ENCODE data around the gene BRD7. TPM values are rescaled to one million over a fixed set of nuclear protein-coding genes. Genes with fewer than 3 reads are reported as not detected.

The BRD7 gene
- total and polyA plus RNA-seq, 2 of the 13 experiments (the other 11 are each of a cell fraction or from before 2014, with no cell fraction given), result 82.3 to 149 TPM

- TF ChIP-seq ZNF572 (CRISPR knock-in tag; IDR thresholded peaks at IDR 0.05), result no peak
- no peak for TF ChIP-seq ZBTB20 (CRISPR knock-in tag; IDR thresholded peaks at IDR 0.05; ENCODE audit: borderline replicate concordance, low read depth)
- TF ChIP-seq ZNF281 (CRISPR knock-in tag; IDR thresholded peaks at IDR 0.05; ENCODE audit: borderline replicate concordance), result peak; percentile 33; the same call in 1 of the 2 replicates
- TF ChIP-seq ZNF605 (CRISPR knock-in tag; IDR thresholded peaks at IDR 0.05), result no peak
- TF ChIP-seq STAG1 (CRISPR knock-in tag; IDR thresholded peaks at IDR 0.05), result peak; percentile 20; the same call in 1 of the 2 replicates
- TF ChIP-seq, protein P1, sequence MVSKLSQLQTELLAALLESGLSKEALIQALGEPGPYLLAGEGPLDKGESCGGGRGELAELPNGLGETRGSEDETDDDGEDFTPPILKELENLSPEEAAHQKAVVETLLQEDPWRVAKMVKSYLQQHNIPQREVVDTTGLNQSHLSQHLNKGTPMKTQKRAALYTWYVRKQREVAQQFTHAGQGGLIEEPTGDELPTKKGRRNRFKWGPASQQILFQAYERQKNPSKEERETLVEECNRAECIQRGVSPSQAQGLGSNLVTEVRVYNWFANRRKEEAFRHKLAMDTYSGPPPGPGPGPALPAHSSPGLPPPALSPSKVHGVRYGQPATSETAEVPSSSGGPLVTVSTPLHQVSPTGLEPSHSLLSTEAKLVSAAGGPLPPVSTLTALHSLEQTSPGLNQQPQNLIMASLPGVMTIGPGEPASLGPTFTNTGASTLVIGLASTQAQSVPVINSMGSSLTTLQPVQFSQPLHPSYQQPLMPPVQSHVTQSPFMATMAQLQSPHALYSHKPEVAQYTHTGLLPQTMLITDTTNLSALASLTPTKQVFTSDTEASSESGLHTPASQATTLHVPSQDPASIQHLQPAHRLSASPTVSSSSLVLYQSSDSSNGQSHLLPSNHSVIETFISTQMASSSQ (IDR thresholded peaks at IDR 0.05; ENCODE audit: low read depth), result no peak
- TF ChIP-seq, protein P1 (CRISPR knock-in tag; IDR thresholded peaks at IDR 0.05; ENCODE audit: borderline replicate concordance), result no peak
- peak; percentile 64 for TF ChIP-seq NCOA2 (CRISPR knock-in tag; IDR thresholded peaks at IDR 0.05)
- TF ChIP-seq HMG20B (CRISPR knock-in tag; conservative IDR thresholded peaks at IDR 0.05), result peak; percentile 46; the same call in 1 of the 2 replicates
- no peak for TF ChIP-seq TCF12 (IDR thresholded peaks at IDR 0.05)
- no peak for TF ChIP-seq TCF12 (CRISPR knock-in tag; IDR thresholded peaks at IDR 0.05)
- TF ChIP-seq SP5 (CRISPR knock-in tag; IDR thresholded peaks at IDR 0.05; ENCODE audit: borderline replicate concordance, low read depth), result no peak
- TF ChIP-seq ZSCAN20 (CRISPR knock-in tag; IDR thresholded peaks at IDR 0.05; ENCODE audit: borderline replicate concordance), result 0 out of 2 replicates have a peak, but pooled peaks have one; percentile 34
- TF ChIP-seq PAWR (CRISPR knock-in tag; IDR thresholded peaks at IDR 0.05; ENCODE audit: borderline replicate concordance), result no peak
- TF ChIP-seq ZNF263 (CRISPR knock-in tag; IDR thresholded peaks at IDR 0.05), result peak; percentile 88
- TF ChIP-seq, protein P2, sequence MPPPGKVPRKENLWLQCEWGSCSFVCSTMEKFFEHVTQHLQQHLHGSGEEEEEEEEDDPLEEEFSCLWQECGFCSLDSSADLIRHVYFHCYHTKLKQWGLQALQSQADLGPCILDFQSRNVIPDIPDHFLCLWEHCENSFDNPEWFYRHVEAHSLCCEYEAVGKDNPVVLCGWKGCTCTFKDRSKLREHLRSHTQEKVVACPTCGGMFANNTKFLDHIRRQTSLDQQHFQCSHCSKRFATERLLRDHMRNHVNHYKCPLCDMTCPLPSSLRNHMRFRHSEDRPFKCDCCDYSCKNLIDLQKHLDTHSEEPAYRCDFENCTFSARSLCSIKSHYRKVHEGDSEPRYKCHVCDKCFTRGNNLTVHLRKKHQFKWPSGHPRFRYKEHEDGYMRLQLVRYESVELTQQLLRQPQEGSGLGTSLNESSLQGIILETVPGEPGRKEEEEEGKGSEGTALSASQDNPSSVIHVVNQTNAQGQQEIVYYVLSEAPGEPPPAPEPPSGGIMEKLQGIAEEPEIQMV (CRISPR knock-in tag; IDR thresholded peaks at IDR 0.05; ENCODE audit: low read depth), result no peak
- 0 out of 2 replicates have a peak, but pooled peaks have one; percentile 24 for TF ChIP-seq ZNF256 (CRISPR knock-in tag; conservative IDR thresholded peaks at IDR 0.05)
- TF ChIP-seq ZNF292 (CRISPR knock-in tag; IDR thresholded peaks at IDR 0.05; ENCODE audit: borderline replicate concordance, low read depth), result 0 out of 2 replicates have a peak, but pooled peaks have one; percentile 36
- TF ChIP-seq DPF2 (CRISPR knock-in tag; IDR thresholded peaks at IDR 0.05; ENCODE audit: borderline replicate concordance, low read depth), result 0 out of 2 replicates have a peak, but pooled peaks have one; percentile 27
Measured at GRCh38 chr16:50313596-50314478, 55.0 kb downstream of the BRD7 start (continued).

Data from HepG2 (cell line).